Measurements from ENCODE around the gene BABAM2. TPM values are rescaled to one million over a fixed set of nuclear protein-coding genes. Genes with fewer than 3 reads are reported as not detected.
A peak's percentile ranks its signal among the peaks of the same experiment; 100 is the strongest.

Gene BABAM2
- total and polyA plus RNA-seq, 2 of the 4 experiments (the other 2 are of a cell fraction), result 20.9 to 23.1 TPM

- no TSS peak for BruUV-seq (replicated peaks)
- TF ChIP-seq CTCF (conservative IDR thresholded peaks at IDR 0.05; ENCODE audit: low read depth, low read length) (no peak), MAFK (IDR thresholded peaks at IDR 0.05; ENCODE audit: low read depth, low read length) (peak; percentile 80)
- in situ Hi-C loops (cut with MboI; ENCODE audit: low sequenced_read_pairs), result loop anchor here (10.0 kb wide), 1 partner anchor 434 kb away; the partner anchor contains the start of gene FOSL2
- Histone ChIP-seq H4K91ac (ENCODE audit: insufficient read depth, low read depth, low read length) (peak overlapping the region; percentile 77), H3K79me1 (ENCODE audit: low read depth in 1 of 2, low read length in 2 of 2) (peaks cover 16 to 40% of the 10 kb centered on the region in 2 experiments), H2BK20ac (ENCODE audit: low read depth, low read length) (peak overlapping the region; percentile 79), H3K4ac (ENCODE audit: low read depth, low read length) (peak overlapping the region; percentile 89), H3K4me1 (ENCODE audit: control insufficient read depth, insufficient read depth, low read length) (peaks cover 16% of the 10 kb centered on the region), H3K27ac (ENCODE audit: insufficient read depth, low read length) (peak overlapping the region; percentile 75), H3K9me1 (ENCODE audit: insufficient read depth, low read length) (0 out of 2 replicates have a peak, but pooled peaks cover 3% of the 10 kb centered on the region), H3K9ac (ENCODE audit: low read depth, low read length) (peak overlapping the region; percentile 64; the same call in 1 of the 2 replicates), H2AK5ac (ENCODE audit: low read depth, low read length) (peak overlapping the region; percentile 96), H3K14ac (replicated peaks; ENCODE audit: low read depth, low read length) (peak overlapping the region; percentile 86), H2BK120ac (ENCODE audit: low read depth, low read length) (peak overlapping the region; percentile 89), H3K27me3 (ENCODE audit: control insufficient read depth, insufficient read depth, low read length) (no peaks in the 10 kb centered on the region), H2AK9ac (replicated peaks; ENCODE audit: low read depth, low read length, poor library complexity) (no peak overlapping the region), H2BK5ac (ENCODE audit: low read depth, low read length, poor library complexity, severe bottlenecking) (peak overlapping the region; percentile 74), H2AFZ (replicated peaks; ENCODE audit: low read length, poor library complexity) (no peak overlapping the region), H3K4me2 (ENCODE audit: low read depth, low read length) (peak overlapping the region; percentile 76), H4K20me1 (ENCODE audit: insufficient read depth, low read length) (no peaks in the 10 kb centered on the region), H3K9me3 (ENCODE audit: control insufficient read depth, insufficient read depth, low read length) (peaks cover 2% of the 10 kb centered on the region; the same call in 1 of the 2 replicates), H4K5ac (ENCODE audit: low read depth, low read length) (peak overlapping the region; percentile 86; the same call in 1 of the 2 replicates), H3K56ac (ENCODE audit: extremely low read depth, insufficient read depth, low read length) (peak overlapping the region; percentile 69), H4K8ac (ENCODE audit: low read depth in 2 of 2, low read length in 2 of 2) (peak overlapping the region; percentile 8 to 84), H3K18ac (ENCODE audit: low read depth, low read length) (peak overlapping the region; percentile 86; the same call in 1 of the 2 replicates), H3K4me3 (ENCODE audit: insufficient read depth, low read depth, low read length) (no peak overlapping the region), H3K23ac (ENCODE audit: low read depth, low read length) (peak overlapping the region; percentile 61; the same call in 1 of the 2 replicates), H2BK15ac (ENCODE audit: low read depth, low read length) (peak overlapping the region; percentile 71; the same call in 2 of the 3 replicates), H3K36me3 (ENCODE audit: control insufficient read depth, insufficient read depth, low read length) (no peaks in the 10 kb centered on the region)
- intact Hi-C loops (cut with micrococcal nuclease), result no loop called here
- ATAC-seq (ENCODE audit: low read depth) (peak; percentile 71), DNase-seq (peak; percentile 93)
- ChIA-PET CTCF (interaction anchor here (0.7 to 1.1 kb wide), 4 partner anchors 11 to 484 kb away, joined by 3 read pairs; no protein-coding TSS in a partner anchor), POLR2A (ENCODE audit: unreplicated experiment) (interaction anchor here (0.6 kb wide), 2 partner anchors 161 to 259 kb away, joined by 3 to 13 read pairs; no protein-coding TSS in a partner anchor)
- dilution Hi-C loops (cut with HindIII; ENCODE audit: low sequenced_read_pairs, unreplicated experiment), result no loop called here
- no CpG with 5 or more reads among the region's 4 CpGs for WGBS, 2 experiments (ENCODE audit: extremely low coverage in 2 of 2, insufficient read length in 1 of 2)
Observed at GRCh38 chr2:27960237-27960912, 69.8 kb downstream of the BABAM2 start.
